HG02642 (cell line): ENCODE results near the gene TMEM100.
"Not testable (repeated sequence)": the region's sequence is repeated elsewhere in the genome, so short reads cannot be mapped to it uniquely, and the experiment has no call there.

Source experiments
- ATAC-seq: cut with Tn5 transposase; IDR thresholded peaks from one replicate; pipeline ENCODE4 v1.9.1; 2021; ENCODE audit warnings: mild to moderate bottlenecking; ENCODE audit not compliant: unreplicated experiment, poor library complexity

TMEM100 gene

DNA sequence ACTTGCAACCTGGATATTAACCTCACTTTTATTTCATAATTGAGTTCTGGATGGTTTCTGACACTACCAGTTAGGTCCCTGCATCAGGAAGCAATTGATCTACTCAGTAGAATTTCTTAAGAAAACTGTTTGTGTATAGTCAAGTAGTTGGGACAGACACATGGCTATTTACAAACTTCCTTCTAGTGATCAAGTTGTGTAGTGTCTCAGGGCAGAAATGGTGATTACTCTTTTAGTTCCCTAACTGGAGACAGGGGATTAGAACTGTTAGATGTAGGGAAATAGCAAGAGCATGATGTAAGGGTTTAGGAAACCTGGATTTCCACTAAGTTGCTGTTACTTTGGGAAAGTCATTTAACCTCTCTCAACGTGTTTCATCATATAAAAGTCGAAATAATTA, 30.4 kb downstream of the TMEM100 start:
- ATAC-seq = no peak

DNA sequence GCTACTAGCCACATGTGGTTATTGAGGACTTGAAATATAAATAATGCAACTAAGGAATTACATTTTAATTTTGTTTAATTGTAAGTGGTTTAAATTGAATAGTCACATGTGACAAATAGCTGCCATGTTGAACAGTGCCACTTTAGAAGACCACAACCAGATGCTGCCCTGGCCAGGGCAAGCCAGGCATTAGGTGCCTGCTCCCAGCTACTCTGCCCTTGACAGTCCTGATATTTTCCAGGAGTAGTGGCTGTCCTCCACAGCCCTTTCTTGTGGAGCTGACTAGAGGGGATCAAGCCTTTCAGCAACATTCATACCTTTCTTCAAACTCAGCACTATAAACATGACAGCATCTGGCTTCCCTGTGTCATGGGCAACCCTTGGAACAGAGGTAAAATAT, 31.0 kb downstream of the TMEM100 start:
- no peak for ATAC-seq

DNA sequence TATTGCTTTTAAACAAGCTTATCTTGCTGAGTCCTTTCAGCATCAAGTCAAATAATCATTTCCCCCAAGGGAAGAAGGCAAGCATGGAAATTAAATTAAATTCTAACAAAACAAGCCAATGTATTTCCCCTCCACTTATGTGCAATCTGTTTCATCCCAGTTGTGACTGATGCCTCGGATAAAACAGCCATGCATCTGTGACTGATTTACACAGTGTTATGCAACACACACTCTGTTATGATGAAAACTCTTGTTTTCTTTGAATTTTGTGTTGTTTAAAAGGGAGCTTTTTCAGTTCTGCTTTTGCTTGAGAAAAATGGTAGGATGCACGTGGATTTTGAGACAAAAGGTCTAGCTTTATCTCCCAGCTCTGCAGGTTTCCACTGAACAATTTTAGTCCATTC, 32.6 kb downstream of the TMEM100 start:
- ATAC-seq = no peak

DNA sequence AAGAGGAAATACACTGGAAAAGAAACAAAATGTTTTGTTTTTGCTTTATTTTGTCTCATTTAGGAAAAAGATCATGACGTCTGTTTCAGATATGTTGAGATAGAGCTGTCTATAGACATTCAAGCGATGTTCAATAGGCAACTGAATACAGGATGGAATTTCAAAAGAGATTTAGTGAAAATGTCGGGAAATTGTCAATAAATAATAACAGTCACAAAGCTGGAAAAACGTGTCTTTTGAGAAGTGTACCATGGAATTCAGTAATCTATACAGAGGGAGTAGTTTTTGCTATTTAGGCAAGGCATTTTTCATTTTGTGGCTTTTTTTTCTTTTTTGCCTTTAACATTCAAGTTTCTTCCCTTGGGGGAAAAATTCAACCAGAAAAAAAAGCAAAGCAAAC, 33.0 kb downstream of the TMEM100 start:
- ATAC-seq = no peak

DNA sequence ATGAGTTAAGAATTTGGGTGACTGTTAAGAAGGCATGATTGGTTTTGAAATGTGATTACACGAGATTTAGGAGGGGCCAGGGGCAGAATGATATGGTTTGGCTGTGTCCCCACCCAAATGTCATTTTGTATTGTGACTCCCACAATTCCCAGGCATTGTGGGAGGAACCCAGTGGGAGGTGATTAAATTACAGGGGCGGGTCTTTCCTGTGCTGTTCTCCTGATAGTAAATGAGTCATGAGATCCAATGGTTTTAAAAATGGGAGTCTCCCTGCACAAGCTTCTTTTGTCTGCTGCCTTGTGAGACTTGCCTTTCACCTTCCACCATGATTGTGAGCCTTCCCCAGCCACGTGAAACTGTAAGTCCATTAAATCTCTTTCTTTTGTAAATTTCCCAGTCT, 34.6 kb downstream of the TMEM100 start:
- no peak for ATAC-seq

DNA sequence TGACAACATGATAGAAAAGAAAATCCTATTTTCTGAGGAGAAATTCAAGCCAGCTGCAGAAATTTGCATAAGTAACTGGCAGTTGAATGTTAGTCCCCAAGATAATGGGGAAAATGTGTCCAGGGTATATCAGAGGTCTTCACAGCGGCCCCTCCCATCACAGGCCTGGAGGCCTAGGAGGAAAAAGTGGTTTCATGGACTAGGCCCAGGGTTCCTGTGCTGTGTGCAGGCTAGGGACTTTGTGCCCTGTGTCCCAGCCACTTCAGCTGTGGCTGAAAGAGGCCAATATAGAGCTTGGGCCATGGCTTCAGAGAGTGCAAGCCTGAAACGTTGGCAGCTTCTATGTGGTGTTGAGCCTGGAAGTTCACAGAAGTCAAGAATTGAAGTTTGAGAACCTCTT, 35.6 kb downstream of the TMEM100 start:
- ATAC-seq = no peak

DNA sequence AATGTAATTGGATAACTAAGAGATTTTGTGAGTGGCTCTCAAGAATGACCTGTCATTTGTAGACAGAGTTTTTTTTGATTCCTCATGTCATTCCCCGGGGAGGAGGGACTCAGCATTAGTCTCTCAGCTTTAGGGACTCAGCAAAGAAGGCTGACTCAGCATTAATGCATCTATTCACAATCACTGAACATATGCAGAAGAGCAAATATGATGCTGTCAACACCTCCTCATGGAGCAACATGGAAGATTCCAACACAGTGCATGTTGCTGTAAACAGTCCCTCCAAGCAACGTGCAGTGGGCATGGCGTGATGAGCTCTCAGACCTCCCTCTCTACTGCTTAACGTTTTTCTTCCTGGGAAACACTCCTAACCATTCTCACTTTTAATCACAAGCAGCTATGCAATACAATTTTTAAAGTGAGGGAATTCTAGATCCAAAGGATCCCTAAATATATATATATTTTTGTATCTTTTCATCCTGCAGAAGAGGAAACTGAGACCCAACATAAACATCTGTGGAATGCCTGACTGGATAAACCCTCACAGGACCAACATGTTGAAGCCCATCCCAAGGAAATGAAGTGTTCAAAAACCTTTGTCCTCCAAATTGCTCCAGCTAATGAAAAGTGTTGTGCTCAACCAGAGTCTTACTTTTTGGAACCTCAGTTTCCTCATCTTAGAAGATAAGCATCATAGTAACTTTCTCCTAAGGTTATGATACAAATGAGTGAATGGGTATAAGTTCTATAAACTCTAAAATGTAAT, 38.9 kb downstream of the TMEM100 start:
- no peak for ATAC-seq

DNA sequence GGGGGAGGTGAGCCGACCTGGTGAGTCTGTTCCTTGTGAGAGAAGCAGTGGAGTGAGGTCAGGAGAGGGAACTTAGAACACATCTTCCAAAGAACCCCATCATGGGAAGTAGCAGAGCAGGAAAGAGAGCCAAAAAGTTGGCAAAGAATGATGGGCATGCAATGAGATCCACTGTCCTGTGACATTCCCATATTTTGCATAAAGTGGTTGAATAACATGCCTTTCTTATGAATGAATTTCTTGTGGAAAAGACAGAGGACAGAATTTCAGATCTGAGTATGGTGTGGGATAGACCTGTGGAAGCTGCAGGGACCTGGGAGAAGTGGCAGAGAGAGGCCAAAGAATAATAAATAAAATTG, 41.3 kb downstream of the TMEM100 start:
- no peak for ATAC-seq

DNA sequence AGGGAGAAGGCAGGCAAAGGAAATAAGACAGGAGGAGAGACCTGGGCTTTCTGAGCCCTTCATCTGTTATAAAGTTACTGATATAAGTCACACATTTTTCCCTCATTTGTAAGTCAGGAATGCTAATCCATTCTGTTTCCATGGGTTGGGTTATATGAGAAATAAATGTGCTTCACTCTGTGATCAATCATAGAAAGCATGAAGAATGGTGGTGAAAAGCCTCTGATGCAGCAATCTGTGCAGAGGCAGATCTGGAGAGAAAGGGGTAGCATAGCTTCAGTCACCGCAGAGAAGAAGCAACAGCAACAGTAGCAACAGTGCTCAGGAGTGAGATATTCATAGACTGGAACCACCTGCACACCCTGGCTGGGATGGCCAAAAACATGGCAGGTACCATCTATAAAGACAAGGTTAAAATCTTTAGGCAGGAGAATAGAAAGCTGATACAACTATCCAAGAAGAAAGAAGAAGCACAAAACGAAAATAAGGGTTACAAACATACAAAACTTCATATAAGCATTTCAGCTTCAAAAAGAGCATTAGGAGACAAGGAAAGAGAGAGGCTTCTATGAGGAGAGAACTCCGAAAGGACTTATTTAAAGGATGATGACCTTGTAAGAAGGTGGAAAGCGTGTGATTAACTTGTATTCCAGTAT, 41.9 kb downstream of the TMEM100 start:
- no peak for ATAC-seq

DNA sequence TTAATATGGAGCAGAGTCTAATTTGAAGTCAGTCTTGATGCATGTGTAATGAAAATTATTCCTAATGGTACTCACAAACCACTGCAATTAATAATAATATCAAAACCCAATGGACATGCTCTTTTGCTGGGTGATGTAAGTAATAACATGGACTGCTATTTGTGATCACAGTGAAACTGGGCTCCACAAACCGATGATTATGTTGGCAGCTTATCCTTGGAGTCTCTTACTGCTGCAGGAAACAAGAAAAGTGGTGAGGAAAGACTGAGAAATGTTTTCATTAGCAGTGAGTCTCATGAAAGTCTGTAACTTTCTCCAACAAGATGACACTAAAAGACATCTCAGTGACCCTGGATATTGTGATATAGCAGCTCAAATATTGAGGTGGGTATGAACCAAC, 45.2 kb downstream of the TMEM100 start:
- no peak for ATAC-seq

DNA sequence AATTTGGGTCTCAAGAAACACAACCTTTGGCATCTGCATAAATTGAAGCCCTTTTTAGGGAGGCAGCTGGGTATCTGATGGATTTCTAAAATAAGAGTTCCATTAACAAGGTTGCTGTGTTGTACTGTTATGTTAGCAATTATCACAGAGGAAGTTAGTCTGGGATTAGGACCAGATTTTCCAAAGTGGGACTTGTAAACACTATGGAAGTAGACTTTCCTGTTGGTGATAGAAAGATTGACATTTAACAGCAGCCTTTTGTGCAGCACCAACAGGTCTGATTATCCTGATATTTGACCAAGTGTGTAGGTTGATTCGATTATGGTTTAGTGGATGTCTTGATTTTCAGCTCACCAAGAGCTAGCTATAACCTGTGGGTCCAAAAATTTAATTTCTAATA, 46.4 kb downstream of the TMEM100 start:
- ATAC-seq = no peak

DNA sequence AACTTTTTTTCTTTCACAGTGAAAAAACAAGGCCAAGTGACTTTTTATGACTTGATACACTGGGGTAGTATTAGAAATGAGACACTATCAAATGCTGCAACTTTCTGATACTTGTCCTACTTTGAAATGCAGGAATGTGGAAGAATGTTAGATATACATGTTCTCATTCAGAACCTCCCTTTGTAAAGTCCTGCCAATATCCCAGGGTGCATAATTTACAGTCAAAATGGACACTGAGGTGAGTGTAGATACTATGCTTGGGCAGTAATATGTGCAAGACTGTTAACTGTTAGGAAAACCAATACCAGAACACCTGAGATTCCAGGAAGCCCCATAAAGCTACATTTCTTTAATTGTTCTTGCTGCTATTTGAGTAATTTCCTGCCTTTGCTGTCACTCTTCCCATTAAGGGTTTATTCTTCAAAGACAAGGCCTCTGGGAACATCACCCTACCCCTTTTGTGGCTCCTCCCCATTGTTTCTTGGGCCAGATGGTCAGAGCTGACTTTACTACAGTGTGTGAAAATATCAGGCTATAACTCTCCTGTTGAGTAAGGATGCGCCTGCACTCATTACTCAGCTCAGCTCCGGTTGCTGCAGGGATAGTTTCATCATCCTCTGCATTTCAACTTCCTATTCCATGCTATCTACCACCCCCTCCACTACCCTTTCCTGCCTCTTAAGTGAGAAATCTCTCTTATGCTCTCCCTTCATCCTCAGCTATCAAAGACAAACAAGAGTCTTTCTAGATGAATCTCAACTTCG, 48.7 kb downstream of the TMEM100 start:
- ATAC-seq = no peak

DNA sequence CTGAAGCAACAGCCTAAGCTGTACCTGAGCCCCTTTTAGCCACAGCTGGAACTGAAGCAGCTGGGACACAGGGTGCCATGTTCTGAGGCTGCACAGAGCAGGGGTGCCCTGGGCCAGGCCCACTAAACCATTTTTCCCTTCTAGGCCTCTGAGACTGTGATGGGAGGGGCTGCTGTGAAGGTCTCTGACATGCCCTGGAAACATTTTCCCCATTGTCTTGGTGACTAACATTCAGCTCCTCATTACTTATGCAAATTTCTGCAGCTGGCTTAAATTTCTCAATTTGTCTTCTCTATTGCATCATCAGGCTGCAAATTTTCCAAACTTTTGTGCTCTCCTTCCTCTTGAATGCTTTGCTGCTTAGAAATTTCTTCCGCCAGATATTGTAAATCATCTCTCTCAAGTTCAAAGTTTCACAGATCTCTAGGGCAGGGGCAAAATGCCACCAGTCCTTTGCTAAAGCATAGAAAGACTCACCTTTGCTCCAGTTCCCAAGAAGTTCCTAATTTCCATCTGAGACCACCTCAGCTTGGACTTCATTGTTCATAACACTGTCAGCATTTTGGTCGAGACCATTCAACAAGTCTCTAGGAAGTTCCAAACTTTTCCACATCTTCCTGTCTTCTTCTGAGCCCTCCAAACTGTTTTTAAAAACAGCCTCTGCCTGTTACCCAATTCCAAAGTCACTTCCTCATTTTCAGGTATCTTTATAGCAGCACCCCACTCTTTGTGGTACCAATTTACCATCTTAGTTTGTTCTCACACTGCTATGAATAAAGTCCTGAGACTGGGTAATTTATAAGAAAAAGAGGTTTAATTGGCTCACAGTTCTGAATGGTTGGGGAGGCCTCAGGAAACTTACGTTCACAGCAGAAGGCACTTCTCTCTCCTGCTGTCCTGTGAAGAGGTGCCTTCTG, 49.8 kb downstream of the TMEM100 start:
- no peak for ATAC-seq

DNA sequence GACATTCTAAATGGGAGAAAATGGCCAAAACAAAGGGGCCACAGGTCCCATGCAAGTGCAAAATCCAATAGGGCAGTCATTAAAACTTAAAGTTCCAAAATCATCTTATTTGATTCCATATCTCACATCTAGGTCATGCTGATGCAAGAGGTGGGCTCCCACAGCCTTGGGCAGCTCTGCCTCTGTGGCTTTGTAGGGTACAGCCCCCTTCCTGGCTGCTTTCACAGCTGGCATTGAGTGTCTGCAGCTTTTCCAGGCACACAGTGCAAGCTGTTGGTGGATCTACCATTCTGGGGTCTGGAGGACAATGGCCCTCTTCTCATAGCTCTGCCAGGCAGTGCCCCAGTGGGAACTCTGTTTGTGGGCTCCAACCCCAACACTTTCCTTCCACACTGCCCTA, 50.7 kb downstream of the TMEM100 start:
- ATAC-seq = not testable (repeated sequence)
